ENCODE results near the gene PLCG1.
"Not testable (repeated sequence)": the region's sequence is repeated elsewhere in the genome, so short reads cannot be mapped to it uniquely, and the experiment has no call there.

Gene PLCG1

DNA sequence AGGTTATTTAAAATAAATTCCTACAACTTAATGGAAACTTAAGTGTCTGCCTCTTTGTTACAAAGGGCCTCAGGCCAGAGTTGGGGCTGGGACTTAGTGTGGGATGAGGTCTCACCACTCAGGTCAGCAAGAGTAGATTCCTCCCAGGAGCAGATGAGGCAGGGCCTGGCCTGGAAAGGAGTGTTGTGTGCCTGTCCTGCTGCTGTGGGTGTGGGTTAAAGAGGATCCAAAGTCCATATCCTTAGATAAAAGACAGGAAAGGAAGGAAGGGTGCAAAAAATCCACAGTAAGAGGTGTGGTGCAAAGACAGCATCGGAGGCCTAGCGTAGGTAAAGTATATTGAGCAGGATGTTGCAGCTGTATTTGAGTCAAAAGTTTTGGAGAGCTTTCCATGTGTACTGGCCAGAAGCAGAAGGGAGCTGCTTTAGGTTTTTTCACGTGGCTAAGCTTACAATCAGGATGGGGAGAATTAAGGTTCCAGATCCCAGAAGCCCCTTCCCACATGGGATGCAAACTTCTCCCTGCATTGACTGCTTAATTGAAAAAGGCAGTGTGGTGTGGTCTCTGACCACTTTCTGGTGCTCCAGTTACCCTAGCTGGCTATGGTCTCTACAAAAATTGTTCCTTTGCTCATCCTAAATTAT lies 12.8 kb upstream of the PLCG1 start:
- DNase-seq (ENCODE audit: low read depth in 2 of 2) = no peak

DNA sequence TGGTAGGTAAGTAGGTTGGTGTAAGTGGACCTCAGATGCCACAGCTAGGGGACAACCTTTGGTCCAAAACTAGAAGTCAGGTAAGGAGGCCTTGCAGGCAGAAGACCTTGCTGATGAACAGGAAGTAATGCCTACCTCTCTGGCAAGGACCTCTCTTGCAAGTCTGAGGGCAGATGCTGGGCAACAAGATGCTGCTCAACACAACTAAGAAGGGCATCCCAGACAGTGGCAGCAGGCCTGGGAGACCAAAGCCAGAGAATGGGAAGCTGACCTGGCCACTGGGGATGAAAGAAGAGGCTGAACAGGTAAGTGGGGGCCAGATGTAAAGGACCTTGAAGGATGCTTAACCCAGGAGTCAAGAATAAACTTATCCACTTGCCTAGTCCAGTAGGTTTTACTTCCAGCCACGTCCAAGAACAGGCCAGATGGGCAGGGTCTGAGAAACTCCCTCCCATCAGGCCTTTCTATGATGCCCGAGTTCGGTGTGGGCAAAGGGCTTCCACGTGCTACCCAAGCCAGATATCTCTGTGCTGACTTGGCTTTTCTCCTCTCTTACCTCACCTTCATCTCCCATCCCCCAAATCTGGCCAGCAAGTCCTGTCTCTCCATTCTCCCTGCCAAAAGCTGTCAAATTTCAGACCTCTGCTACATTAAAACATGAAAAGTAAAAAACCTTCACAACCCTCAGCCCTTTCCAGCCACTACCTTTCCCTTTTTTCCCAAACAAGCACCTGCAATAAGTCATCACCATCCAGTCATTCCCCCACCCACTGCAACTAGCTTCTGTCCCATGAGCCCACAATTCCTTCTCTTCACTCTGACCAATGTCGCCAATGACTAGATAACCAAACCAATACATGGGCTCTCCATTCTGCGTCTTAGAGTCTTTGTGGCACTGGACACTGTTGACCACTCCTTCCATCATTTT lies 11.5 kb upstream of the PLCG1 start:
- DNase-seq (ENCODE audit: low read depth in 2 of 2) = no peak

DNA sequence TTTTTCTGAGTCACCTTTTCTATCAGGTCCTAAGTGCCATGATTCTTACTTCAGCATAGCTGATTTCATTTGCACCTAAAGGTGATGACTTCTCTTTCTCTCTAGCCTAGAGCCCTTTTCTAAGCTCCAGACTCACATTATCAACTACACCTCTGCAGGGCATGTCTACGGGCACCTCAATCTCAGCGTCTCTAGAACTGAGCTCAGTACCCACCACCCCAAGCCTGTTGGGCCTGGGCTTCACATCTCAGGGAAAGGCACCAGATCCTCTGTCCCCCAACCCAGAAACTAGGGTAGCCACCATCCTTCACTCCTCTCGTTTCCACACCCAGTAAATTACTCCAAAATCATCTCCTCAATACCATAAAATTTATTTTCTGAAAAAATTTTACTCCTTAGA lies 10.6 kb upstream of the PLCG1 start:
- DNase-seq (ENCODE audit: low read depth in 2 of 2) = no peak

DNA sequence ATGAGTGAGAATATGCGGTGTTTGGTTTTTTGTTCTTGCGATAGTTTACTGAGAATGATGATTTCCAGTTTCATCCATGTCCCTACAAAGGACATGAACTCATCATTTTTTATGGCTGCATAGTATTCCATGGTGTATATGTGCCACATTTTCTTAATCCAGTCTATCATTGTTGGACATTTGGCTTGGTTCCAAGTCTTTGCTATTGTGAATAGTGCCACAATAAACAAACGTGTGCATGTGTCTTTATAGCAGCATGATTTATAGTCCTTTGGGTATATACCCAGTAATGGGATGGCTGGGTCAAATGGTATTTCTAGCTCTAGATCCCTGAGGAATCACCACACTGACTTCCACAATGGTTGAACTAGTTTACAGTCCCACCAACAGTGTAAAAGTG lies 9.0 kb upstream of the PLCG1 start:
- DNase-seq (ENCODE audit: low read depth in 2 of 2) = not testable (repeated sequence)

DNA sequence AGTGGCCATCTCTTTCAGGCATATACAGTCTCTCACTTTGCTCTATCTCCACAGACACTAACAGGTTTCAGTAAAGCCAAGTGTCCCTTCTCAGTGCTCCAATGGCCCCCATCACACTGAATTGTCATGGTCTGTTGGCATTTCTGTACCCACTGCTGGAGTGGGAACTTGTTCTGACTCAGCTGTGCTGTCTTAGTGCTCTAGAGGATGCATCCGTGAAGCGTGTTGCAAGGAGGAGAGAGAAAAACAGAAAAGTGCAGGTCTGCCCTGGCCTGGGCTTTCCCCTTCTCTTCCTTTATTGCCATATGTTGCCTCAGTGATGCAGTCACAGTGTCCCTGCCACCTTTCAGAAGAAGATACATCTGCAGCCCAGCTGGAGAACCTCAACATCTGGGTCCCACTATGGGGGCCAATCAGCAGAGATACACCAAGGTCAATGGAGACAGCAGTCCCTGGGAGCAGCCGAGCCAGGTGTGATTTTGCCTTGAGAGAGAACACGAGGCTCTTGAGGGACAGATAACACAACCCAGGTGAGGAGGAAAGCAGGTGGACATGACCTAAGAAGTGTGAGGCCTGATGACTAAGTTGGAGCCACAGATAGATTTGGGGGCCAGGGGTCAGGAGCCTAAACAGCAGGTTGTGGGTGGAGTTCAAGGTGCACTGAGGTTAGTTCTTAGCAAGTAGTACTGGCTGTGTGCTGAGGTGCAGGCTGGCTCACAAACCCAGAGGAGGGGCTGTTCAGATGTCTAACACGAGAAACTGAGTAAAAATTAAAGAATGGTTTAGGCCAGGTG lies 5.6 kb upstream of the PLCG1 start:
- DNase-seq (ENCODE audit: low read depth in 2 of 2) = no peak

DNA sequence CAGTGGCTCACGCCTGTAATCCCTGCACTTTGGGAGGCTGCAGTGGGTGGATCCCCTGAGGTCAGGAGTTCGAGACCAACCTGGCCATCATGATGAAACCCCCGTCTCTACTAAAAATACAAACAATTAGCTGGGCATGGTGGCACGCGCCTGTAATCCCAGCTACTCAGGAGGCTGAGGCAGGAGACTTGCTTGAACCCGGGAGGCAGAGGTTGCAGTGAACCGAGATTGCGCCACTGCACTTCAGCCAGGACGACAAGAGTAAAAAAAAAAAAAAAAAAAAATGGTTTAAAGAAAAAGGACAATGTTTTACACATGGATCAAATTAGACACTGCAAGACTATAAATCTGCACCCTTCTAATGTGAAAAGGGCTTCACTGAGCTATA lies 5.0 kb upstream of the PLCG1 start:
- DNase-seq (ENCODE audit: low read depth in 2 of 2) = not testable (repeated sequence)

DNA sequence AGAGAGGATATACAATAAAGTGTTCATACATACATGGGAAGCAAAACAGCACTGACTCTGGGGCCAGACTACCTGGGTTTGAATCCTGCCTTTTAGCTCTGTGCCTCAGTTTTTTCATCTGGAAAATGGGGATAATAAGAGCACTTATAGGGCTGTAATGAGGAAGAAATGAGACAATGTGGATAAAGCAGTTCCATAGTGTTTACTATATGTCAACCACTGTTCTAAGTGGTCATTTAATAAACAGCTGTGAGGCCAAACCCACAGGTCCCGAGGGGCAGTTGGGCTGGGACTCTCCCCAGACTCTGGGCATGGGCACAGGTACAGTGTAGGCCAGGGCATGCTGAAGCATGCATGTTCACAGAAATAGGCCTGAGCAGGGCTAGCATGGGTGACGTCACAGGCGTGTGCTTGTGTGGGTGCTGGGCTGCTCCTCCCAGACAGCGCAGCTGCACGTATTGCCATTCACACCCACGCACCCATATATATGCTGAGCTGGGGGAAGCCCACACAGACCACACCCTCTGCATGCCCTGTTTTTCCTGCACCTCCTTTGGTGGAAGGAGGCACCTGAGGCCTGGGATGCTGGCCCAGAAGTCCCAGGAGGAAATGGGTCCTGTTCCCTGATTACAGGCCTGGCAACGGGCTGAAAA lies 3.5 kb upstream of the PLCG1 start:
- peak; percentile 38 to 39 for DNase-seq (ENCODE audit: low read depth in 2 of 2)

DNA sequence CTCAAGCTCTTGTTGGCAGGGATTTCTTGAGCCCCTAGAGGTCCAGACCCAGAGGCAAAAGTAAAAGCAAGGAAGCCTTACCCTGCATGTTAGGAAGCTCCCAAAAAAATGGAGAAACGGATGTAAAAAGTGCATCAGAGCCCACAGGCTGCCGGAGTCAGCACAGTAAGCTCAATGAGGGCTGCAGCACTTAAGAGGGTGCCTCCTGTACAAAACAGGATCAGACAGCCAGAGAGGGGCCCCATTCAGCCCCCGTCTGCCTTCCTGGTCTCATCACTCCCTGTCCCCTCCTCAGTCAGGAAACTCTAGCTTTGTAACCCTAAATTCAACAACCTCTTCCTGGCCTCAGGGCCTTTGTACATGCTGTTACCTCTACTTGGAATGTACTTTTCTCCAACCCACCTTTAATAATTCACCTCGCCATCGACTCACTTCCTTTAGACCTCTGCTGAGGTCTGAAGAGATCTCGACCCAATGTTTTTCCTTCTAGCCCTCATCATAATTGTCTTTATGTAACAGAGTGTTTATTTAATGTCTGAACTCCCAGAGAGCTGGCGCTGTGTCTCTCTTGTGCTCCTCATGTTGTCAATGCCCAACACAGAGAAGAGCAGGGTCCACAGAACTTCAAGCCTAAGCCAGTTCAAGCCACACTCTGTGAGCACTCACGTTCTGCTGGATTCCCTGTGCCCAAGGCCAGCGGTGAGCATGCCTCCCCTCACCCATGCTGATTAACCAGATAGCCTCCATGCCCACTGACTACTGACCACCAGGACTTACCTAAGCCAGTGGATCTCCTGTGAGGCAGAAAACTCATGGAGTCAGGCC lies 2.8 kb upstream of the PLCG1 start:
- DNase-seq (ENCODE audit: low read depth in 2 of 2) = no peak

DNA sequence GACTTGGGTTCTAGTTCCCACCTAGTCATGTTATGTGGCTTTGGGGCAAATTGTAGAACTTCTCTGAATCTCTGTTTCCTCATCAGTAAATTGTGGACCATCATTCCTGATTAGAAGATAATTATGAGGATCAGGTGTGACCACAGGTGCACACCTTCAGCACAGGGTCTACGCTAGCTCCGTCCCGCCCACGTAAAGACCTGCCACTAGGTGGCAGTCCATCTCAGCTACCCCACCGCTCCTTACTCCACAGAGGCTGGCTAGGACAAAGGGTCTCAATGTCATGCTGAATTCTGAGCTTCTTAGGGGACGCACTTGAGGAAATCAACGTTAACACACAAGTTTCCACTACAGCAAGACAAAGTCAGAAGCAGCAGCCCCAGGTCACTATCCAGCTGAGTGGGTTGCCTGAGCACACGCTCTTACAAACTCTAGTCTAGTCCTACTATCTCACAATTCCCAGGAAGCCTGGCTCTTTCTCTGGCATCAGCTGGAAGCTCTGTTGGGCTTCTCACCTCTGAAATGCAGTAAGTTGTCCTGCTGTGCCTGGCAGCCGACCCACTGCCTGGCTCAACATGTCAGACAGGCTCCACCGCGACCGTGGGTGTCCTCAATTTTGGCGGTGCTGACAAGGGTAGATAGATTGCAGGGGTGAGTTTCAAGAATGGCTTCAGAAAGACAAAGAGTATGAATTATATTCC lies 2.0 kb upstream of the PLCG1 start:
- peak in 1 of 2 donors; percentile 53 for DNase-seq (ENCODE audit: low read depth in 2 of 2)

DNA sequence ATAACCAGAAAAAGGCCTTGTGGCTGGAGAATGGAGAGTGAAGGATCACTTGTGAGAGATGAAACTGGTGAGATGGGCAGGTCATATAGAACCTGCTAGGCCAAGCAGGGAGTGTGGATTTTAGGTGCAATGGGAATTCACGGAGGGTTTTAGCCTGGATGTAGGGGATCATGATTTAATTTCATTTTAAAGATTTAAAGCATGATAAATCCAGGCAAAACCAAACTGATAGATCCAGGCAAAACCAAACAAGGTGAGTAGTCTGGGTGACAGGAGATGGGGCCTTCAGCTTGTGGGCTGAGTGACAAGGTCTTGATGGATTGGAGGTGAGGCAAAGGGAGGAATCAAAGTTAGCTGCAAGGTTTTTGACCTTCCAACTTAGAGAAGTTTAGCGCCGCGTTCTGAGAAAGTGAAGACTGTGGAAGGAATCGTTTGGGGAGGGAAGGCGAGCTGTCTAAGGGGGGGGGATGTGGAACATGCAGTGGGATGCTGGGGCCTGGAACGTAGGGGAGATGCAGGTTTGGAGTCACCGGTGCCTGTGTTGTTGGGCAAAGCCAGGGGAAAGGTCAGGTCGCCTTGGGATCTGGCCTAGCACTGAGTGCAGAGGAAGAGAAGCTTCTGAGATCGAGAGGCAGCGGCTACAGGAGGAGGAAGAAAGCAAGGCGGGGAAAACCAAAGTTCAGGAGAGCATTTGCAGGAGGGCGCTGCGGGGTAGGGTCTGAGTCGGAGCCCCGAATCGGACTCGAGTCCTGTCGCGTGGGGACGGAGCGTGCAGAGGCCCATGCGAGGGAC lies 1.3 kb upstream of the PLCG1 start:
- no peak for DNase-seq (ENCODE audit: low read depth in 2 of 2)

DNA sequence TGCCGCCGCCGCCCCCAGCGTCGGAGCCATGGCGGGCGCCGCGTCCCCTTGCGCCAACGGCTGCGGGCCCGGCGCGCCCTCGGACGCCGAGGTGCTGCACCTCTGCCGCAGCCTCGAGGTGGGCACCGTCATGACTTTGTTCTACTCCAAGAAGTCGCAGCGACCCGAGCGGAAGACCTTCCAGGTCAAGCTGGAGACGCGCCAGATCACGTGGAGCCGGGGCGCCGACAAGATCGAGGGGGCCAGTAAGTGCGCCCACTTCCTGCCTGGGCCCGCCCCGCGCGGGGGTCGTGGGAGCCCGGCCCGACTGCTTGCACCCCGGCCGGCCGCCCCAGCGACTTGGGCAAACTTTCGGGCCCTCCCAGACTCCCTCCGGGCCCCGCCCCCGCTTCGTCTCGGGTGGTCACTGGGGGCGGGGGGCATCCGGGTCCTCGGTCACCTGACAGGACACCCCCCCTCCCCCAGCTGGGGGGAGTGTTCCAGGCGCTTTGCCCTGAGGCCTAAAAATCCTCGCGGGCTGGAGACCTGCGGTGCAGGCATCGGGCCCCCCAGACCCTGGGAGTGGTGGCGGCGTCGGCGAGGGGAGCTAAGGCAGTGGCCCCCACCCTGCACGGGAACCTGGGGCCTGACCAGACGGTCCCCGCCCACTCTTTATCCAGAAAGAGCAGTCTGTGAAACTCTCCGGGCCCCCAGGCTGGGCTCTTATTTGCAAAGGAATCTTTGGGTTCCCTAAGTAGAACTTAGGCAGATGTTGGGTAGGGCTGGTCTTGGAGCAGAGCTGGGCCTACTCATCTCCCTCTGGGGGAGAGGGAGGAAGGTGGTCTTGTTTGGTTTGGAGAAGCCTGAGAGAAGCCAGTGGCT lies 501 bp downstream of the PLCG1 start:
- peak in 1 of 2 donors; percentile 47 for DNase-seq (ENCODE audit: low read depth in 2 of 2)

DNA sequence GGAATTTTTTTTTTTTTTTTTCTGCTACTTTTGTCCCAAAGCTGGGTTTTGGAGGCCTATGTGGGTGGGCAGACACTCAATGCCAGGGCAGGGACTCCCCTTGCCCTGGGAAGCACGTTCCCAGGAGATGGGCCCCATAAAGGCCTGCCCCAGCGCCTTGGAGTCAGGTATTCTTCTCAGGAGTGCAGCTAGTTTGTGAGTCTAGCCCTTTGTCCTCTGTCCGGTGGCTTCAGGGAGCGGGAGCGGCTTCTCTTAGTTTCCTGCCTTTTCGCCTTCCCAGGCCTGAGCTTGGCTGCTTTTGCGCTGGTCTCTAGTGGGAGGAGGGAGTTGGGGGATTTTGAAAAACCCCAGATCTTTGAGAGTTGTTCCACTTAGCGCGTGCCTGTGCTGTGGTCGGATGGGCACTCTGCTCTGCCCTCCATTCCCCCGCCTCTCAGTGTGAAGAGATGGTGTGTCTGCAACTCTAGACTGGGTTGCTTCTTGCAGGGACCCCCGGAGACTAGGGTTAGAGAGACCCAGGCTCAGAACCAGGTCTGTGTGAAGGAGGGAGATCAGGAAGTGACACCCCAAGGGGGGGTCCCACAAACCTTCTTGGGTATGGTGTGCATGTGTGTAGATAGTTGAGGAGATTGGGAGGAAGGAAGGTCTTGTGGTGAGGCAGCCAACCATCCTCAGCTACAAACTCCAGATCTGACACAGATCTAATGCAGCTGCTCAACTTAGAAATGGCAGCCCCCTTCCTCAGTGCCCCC lies 1.3 kb downstream of the PLCG1 start:
- DNase-seq (ENCODE audit: low read depth in 2 of 2) = peak in 1 of 2 donors; percentile 31

DNA sequence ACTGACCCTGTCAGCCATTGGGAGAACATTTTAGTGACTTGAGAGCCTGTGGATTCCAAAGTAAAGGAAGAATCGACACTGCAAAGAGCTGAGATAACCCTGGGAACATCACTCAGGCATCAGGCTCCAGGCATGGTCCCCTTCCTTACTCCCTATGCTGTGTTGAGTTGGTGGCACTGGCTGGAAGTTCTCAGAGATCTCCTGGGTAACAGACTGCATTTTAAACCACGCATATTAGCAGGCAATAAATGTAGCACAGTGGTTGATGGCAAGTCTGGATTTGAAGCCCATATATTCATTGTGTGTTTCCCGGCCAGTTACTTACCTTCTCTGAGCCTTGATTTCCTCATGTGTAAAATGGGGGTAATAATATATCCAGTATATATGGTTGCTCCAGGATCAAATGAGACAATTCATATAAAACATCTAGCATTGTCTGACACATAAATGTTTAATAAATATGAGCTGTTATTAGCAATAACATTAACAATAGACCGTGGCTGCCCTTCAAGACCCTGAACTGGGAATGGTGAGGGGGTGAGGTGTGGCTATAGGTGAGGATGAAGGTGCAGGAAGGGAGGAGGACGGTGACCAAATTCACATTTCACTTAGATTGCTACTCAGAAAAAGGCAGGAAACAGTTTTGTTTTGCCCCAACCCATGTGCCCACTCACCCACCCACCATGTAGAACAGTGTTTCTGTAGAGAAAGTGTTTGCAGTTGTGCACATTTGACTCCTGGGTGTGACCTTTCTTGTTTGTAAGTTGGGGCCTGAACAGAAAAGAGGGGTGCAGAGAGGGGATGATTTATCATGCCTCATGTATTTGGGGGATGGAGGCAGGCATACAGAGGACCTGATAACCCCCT lies 2.1 kb downstream of the PLCG1 start:
- DNase-seq (ENCODE audit: low read depth in 2 of 2) = no peak

DNA sequence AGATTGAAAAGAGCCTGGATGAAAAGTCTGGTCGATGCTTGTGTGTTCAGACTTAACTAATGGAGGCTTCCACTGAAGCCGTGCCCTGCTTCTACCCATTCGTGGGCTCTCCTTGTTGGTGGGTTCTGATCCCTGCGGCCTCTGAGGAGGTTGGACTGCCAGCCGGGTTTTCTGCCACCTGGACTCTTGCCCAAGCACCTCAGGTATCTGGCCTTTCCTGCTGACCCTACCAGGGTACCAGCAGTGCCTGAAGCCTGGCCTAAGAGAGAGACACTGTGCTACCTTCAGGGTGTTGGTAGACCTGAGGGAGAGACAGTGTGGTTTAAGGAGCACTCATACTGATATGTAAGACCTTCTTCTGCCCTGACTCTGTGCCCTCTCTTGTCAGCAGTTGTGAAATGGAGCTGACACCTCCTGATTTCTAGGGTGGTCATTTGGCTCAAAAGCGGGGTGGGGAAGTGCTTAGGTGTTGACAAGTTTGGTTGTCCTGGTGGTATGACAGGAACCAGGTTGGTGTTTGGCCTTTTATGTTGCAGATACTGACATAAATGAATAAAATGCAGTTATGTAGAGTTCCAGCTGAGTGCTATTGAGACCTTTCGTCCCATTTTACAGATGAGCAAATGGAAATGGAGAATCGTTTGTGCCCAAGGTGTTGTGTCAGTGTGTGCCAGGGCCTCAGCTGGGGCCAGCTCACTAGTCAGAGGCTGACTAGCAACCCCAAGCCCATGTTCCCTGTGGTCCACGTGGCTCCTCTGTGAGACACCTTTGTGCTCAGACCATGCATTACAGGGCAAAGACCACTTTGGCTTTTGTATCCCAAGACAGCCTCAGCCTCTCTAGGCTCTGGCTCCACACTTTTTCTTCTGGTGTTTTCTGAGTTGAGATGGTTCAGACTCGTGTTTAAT lies 3.1 kb downstream of the PLCG1 start:
- no peak for DNase-seq (ENCODE audit: low read depth in 2 of 2)

DNA sequence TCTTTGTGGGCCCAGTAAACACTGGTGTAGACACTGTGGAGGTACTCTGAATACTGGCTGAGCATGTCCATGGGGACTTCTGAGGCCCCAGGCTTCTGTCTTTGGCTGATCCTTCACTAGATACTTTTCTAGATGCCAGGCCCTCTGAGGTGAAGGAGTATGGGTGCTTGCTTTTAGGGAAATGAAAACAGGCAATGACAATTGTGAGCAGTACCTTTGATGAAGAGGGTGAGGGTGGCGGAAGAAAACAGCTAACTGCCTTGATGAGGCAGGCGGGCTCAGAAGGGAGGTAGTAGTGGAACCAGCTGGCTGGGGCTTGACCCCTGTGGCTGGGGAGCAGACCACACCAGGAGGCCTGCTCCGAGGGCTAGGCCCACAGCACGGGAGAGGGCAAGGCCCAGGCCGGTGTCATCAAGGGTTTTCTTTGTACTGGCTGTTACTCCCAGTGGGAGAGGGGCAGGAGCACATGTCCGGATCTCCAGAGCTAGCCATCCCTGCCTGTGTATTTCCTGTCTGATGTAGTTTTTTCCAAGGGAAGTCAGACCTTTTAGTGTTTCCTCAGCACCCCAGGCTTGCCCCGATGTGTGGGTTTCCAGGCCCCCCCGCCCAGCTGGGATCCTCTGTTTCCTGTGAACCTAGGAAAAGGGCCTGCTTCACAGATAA lies 3.9 kb downstream of the PLCG1 start:
- DNase-seq (ENCODE audit: low read depth in 2 of 2) = no peak

Measured in stimulated activated CD8-positive, alpha-beta memory T cell treated with anti-CD3 and anti-CD28 coated beads, Interleukin-7, amount 100 ng/mL, for 4 hours (primary cell).